Keratinocyte (primary cell): ENCODE results near the gene TK1. TPM values are rescaled to one million over a fixed set of nuclear protein-coding genes. Genes with fewer than 3 reads are reported as not detected.

Experiments used
- DNase-seq: peaks from one replicate; pipeline ENCODE4 v3.0.0-alpha.2; 2011; ENCODE audit warnings: low read depth, missing footprints, low spot score
- FAIRE-seq: peaks from 2 replicates; lab custom pipeline; 2011; peaks lifted over from hg19 to GRCh38; lab: Jason Lieb, UNC
- H2AFZ ChIP-seq: 2 replicates; pipeline ENCODE4 v1.6.0; 2012; ENCODE audit warnings: low read length, control low read depth, inconsistent platforms; ENCODE audit not compliant: control insufficient read depth
- H3K27ac ChIP-seq: 2 replicates; pipeline ENCODE4 v1.5.1; 2011; ENCODE audit warnings: low read length; ENCODE audit not compliant: control insufficient read depth, insufficient read depth
- H3K27me3 ChIP-seq: 3 replicates; pipeline ENCODE4 v1.6.0; 2011; ENCODE audit warnings: low read length; ENCODE audit not compliant: control insufficient read depth, insufficient read depth; ENCODE audit errors: extremely low read depth
- H3K36me3 ChIP-seq, 2 experiments: 2 replicates in 1 of 2; 3 replicates in 1 of 2; pipeline ENCODE4 v1.5.1; 2011; ENCODE audit warnings: low read length in 2 of 2, mild to moderate bottlenecking in 1 of 2; ENCODE audit not compliant: control insufficient read depth in 2 of 2, insufficient read depth in 2 of 2; ENCODE audit errors: extremely low read depth in 1 of 2
- H3K4me1 ChIP-seq: 3 replicates; pipeline ENCODE4 v1.5.1; 2011; ENCODE audit warnings: low read length; ENCODE audit not compliant: control insufficient read depth, insufficient read depth; ENCODE audit errors: extremely low read depth
- H3K4me2 ChIP-seq: 3 replicates; pipeline ENCODE4 v1.6.0; 2011; ENCODE audit warnings: low read depth, low read length; ENCODE audit not compliant: control insufficient read depth, insufficient read depth; ENCODE audit errors: extremely low read depth
- H3K4me3 ChIP-seq, 3 experiments: fragments of 200-600 bp in 1 of 3; sonication (generic) in 1 of 3; 2 replicates in 2 of 3; 3 replicates in 1 of 3; pipeline ENCODE4 v1.5.1; 2011 to 2016; ENCODE audit warnings: low read length in 3 of 3, mild to moderate bottlenecking in 3 of 3, control low read depth in 2 of 3, inconsistent platforms in 1 of 3, low read depth in 1 of 3, mixed read lengths in 1 of 3, mixed run types in 1 of 3, moderate library complexity in 1 of 3; ENCODE audit not compliant: control insufficient read depth in 2 of 3, insufficient read depth in 2 of 3; ENCODE audit errors: extremely low read depth in 1 of 3
- H3K79me2 ChIP-seq: 2 replicates; pipeline ENCODE4 v1.6.0; 2012; ENCODE audit warnings: low read length; ENCODE audit not compliant: control insufficient read depth, insufficient read depth
- H3K9ac ChIP-seq: 3 replicates; pipeline ENCODE4 v1.6.0; 2011; ENCODE audit warnings: low read length; ENCODE audit not compliant: control insufficient read depth, insufficient read depth; ENCODE audit errors: extremely low read depth
- H3K9me1 ChIP-seq: 3 replicates; pipeline ENCODE4 v1.6.0; 2011; ENCODE audit warnings: low read length; ENCODE audit not compliant: control insufficient read depth, insufficient read depth; ENCODE audit errors: extremely low read depth
- H3K9me3 ChIP-seq: 2 replicates; pipeline ENCODE4 v1.5.1; 2012; ENCODE audit warnings: low read depth, low read length; ENCODE audit not compliant: control insufficient read depth
- H4K20me1 ChIP-seq: 3 replicates; pipeline ENCODE4 v1.6.0; 2011; ENCODE audit warnings: low read length; ENCODE audit not compliant: control insufficient read depth, insufficient read depth; ENCODE audit errors: extremely low read depth
- CTCF ChIP-seq, 3 experiments: IDR thresholded peaks in 1 of 3; conservative IDR thresholded peaks in 1 of 3; optimal IDR thresholded peaks in 1 of 3; 2 replicates in 2 of 3; 3 replicates in 1 of 3; pipeline versions ENCODE3 to v1.5.1; 2011; ENCODE audit warnings: low read length in 3 of 3, mild to moderate bottlenecking in 3 of 3, moderate library complexity in 2 of 3, control low read depth in 1 of 3, inconsistent platforms in 1 of 3; ENCODE audit not compliant: insufficient read depth in 2 of 3; ENCODE audit errors: extremely low read depth in 1 of 3
- EZH2 ChIP-seq: IDR thresholded peaks from one replicate; pipeline ENCODE4 v1.6.1; 2012; ENCODE audit warnings: inconsistent platforms, mild to moderate bottlenecking, low read length, moderate library complexity
- dilution Hi-C: fragments of 300-500 bp; cut with MboI; formaldehyde crosslinking; loops from one replicate; pipeline ENCODE4 v1.7.0; 2020; ENCODE audit warnings: low sequenced_read_pairs; ENCODE audit not compliant: extremely low pct_ligation_motif_present
- polyA plus RNA-seq, 5 experiments: library from polyadenylated mRNA; depleted of rRNA in 3 of 5; stranded (reverse) in 3 of 5; stranded (forward) in 1 of 5; unstranded in 1 of 5; fragments of >200 nt; gene quantifications; 1 replicate in 1 of 5; 2 replicates in 3 of 5; 3 replicates in 1 of 5; pipeline versions ENCODE4 v1.2.1 to v1.2.3, GENCODE V29; 2011 to 2012; ENCODE audit warnings: missing spikeins in 2 of 5, low read depth in 1 of 5, low replicate concordance in 1 of 5

Gene TK1
- polyA plus RNA-seq, 1 donor (not counting 4 experiments of a cell fraction or from before 2014, with no cell fraction given), result 21.8 TPM

GRCh38 chr17:78127239-78127887 is 59.5 kb downstream of the TK1 start:
- Histone ChIP-seq H3K9me3 (no peaks in the 10 kb centered on the region), H3K9me1 (no peaks in the 10 kb centered on the region), H3K4me2 (peak overlapping the region; percentile 85), H3K36me3 (peaks cover 6 to 12% of the 10 kb centered on the region in 2 experiments), H2AFZ (peak overlapping the region; percentile 58), H3K27ac (peak overlapping the region; percentile 47), H3K4me1 (peaks cover 12% of the 10 kb centered on the region), H4K20me1 (no peaks in the 10 kb centered on the region), H3K9ac (peak overlapping the region; percentile 84), H3K4me3 (peak overlapping the region; percentile 75 to 91 (median 83)), H3K79me2 (peaks cover 4% of the 10 kb centered on the region), H3K27me3 (peaks cover 15% of the 10 kb centered on the region)
- no peak for FAIRE-seq
- dilution Hi-C loops, result no loop called here
- DNase-seq, result no peak
- TF ChIP-seq CTCF (optimal IDR thresholded peaks at IDR 0.05 in 1 of 3, IDR thresholded peaks at IDR 0.05 in 1 of 3, conservative IDR thresholded peaks at IDR 0.05 in 1 of 3; ENCODE audit: extremely low read depth in 1 of 3, insufficient read depth in 2 of 3, low read length in 3 of 3), result no peak
- TF ChIP-seq EZH2, result no peak

- Histone ChIP-seq H4K20me1 (no peaks in the 10 kb centered on the region), H3K9me1 (no peaks in the 10 kb centered on the region), H3K4me3 (peak overlapping the region; percentile 75 to 91 (median 83)), H3K4me2 (peak overlapping the region; percentile 85), H3K27me3 (peaks cover 10% of the 10 kb centered on the region), H2AFZ (no peak overlapping the region), H3K4me1 (peaks cover 7% of the 10 kb centered on the region), H3K9ac (peak overlapping the region; percentile 84), H3K9me3 (no peaks in the 10 kb centered on the region), H3K27ac (no peak overlapping the region), H3K36me3 (peaks cover 6 to 16% of the 10 kb centered on the region in 2 experiments), H3K79me2 (peaks cover 4% of the 10 kb centered on the region)
- no peak for TF ChIP-seq EZH2
- no peak for TF ChIP-seq CTCF (optimal IDR thresholded peaks at IDR 0.05 in 1 of 3, IDR thresholded peaks at IDR 0.05 in 1 of 3, conservative IDR thresholded peaks at IDR 0.05 in 1 of 3; ENCODE audit: extremely low read depth in 1 of 3, insufficient read depth in 2 of 3, low read length in 3 of 3)
- DNase-seq, result no peak
- no peak for FAIRE-seq
- dilution Hi-C loops, result no loop called here
These were observed 60.0 kb downstream of the TK1 start for GRCh38 chr17:78126895-78127238.
